Transverse colon (tissue), 4 donors: ENCODE results near the gene RABGAP1L. TPM values are rescaled to one million over a fixed set of nuclear protein-coding genes. Genes with fewer than 3 reads are reported as not detected.

Experiments
- DNase-seq: peaks from one replicate; pipeline ENCODE4 v3.0.0-alpha.2; 2019
- H3K27ac ChIP-seq, 4 donors: fragments of 200-600 bp; sonication (generic); 2 replicates each; pipeline ENCODE4 v1.5.1; 2016 to 2018; ENCODE audit warnings: inconsistent platforms in 4 of 4
- H3K27me3 ChIP-seq: fragments of 200-600 bp; sonication (generic); 2 replicates; pipeline ENCODE4 v1.5.1; 2017; ENCODE audit warnings: inconsistent platforms
- H3K36me3 ChIP-seq, 4 donors: fragments of 200-600 bp; sonication (generic); 2 replicates each; pipeline ENCODE4 v1.5.1; 2017 to 2019; ENCODE audit warnings: inconsistent platforms in 4 of 4
- H3K4me1 ChIP-seq, 4 donors: fragments of 200-600 bp; sonication (generic); 2 replicates each; pipeline ENCODE4 v1.5.1; 2017 to 2020; ENCODE audit warnings: inconsistent platforms in 4 of 4
- H3K4me3 ChIP-seq, 4 donors: fragments of 200-600 bp; sonication (generic); 1 replicate in 1 of 4; 2 replicates in 3 of 4; pipeline versions ENCODE4 v1.5.1 to v1.6.1; 2017 to 2019; ENCODE audit warnings: inconsistent platforms in 4 of 4
- H3K9me3 ChIP-seq, 2 donors: fragments of 200-600 bp; sonication (generic); 2 replicates each; pipeline ENCODE4 v1.5.1; 2017 to 2019; ENCODE audit warnings: inconsistent platforms in 2 of 2
- EP300 ChIP-seq: sonication (generic); formaldehyde crosslinking; IDR thresholded peaks from one replicate; pipeline ENCODE4 v1.6.1; 2017; ENCODE audit warnings: antibody characterized with exemption, low read depth
- POLR2A ChIP-seq: fragments of 450-650 bp; IDR thresholded peaks from one replicate; pipeline ENCODE4 v1.6.1; 2016; ENCODE audit warnings: antibody characterized with exemption, mild to moderate bottlenecking, moderate library complexity
- POLR2AphosphoS5 ChIP-seq, 3 donors: sonication (generic); formaldehyde crosslinking; IDR thresholded peaks; one replicate each; pipeline ENCODE4 v1.6.1; 2016; ENCODE audit warnings: antibody characterized with exemption in 3 of 3
- WGBS, 2 donors: methylation state at CpG; one replicate each; pipeline ENCODE4 v1.1.5; 2018; ENCODE audit warnings: low coverage in 1 of 2; 5-methylcytosine and 5-hydroxymethylcytosine counted together
- in situ Hi-C, 4 donors: fragments of 200-750 bp; cut with MboI; loops; one replicate each; pipeline versions ENCODE4 v1.15.0 to v1.15.1; 2017; ENCODE audit warnings: low sequenced_read_pairs in 3 of 4, low pct_ligation_motif_present in 1 of 4, low pct_unique_long_range_greater_than_20kb in 1 of 4
- intact Hi-C: fragments of 100-400 bp; cut with DNase I; formaldehyde crosslinking; loops from one replicate; pipeline ENCODE4 v1.15.1; 2023; ENCODE audit warnings: low total_unique reads
- total RNA-seq, 4 donors: library from RNA; depleted of rRNA; stranded (reverse); fragments of >200 nt; gene quantifications; one replicate each; pipeline ENCODE4 v1.1.0, GENCODE V29; 2016
- TF ChIP-seq, protein P1 (sequence below), 5 experiments: fragments of 200-600 bp in 3 of 5; fragments of 450-650 bp in 2 of 5; sonication (generic) in 3 of 5; IDR thresholded peaks; 1 replicate in 2 of 5; 2 replicates in 3 of 5; pipeline ENCODE4 v1.5.1; 2016 to 2017; ENCODE audit warnings: antibody characterized with exemption in 5 of 5, inconsistent platforms in 3 of 5, mild to moderate bottlenecking in 2 of 5, moderate library complexity in 1 of 5

Gene RABGAP1L
- total RNA-seq, 4 donors from 2014 or later: 68.9 to 127 (median 99.9) TPM

DNA sequence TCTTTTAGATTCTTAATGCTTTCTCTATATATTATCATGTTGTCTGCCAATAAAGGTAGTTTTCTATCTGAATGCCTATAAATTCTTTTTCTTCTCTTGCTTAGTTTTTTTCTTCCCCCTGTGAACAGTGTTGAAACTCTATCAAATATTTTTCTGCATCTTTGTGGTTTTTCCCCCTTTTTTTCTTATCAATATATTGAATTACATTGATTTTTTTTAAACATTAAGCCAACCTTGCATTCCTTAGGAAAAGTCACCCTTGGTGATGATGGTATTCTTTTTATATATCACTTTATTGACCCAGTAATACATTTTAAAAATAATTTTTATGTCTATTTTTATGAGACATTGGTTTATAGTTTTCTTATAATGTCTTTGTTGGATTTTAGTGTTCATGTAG, 131.7 kb downstream of the RABGAP1L start:
- TF ChIP-seq EP300 (no peak), POLR2A (no peak), POLR2AphosphoS5 (IDR thresholded peaks at IDR 0.05) (no peak)
- TF ChIP-seq, protein P1, sequence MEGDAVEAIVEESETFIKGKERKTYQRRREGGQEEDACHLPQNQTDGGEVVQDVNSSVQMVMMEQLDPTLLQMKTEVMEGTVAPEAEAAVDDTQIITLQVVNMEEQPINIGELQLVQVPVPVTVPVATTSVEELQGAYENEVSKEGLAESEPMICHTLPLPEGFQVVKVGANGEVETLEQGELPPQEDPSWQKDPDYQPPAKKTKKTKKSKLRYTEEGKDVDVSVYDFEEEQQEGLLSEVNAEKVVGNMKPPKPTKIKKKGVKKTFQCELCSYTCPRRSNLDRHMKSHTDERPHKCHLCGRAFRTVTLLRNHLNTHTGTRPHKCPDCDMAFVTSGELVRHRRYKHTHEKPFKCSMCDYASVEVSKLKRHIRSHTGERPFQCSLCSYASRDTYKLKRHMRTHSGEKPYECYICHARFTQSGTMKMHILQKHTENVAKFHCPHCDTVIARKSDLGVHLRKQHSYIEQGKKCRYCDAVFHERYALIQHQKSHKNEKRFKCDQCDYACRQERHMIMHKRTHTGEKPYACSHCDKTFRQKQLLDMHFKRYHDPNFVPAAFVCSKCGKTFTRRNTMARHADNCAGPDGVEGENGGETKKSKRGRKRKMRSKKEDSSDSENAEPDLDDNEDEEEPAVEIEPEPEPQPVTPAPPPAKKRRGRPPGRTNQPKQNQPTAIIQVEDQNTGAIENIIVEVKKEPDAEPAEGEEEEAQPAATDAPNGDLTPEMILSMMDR (IDR thresholded peaks at IDR 0.05): no peak
- in situ Hi-C loops: no loop called here
- DNase-seq: no peak

DNA sequence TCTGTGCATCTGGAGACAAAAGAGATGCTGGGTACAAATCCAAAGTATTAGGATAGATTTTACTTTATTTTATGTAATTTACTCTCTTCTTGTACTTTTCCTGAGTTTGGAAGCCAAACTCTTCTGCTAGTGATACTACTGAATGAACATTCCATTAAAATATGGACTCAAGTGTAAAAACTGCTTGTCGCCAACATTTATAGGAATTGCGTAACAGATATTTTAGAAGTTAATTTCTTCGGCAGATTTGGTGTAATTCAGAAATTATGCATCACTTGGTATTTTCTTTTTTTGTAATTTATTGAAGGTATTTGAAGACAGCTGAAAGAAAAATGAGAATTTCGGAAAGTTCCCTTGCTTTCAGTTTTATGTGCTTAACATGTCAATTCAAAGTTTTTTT, 137.0 kb downstream of the RABGAP1L start:
- Histone ChIP-seq H3K4me1 (no peaks in the 10 kb centered on the region), H3K27ac (no peak overlapping the region), H3K36me3 (peaks cover 0 to 9% (median 0%) of the 10 kb centered on the region in 4 donors), H3K4me3 (no peak overlapping the region), H3K27me3 (no peaks in the 10 kb centered on the region), H3K9me3 (no peaks in the 10 kb centered on the region)
- TF ChIP-seq EP300: no peak
- TF ChIP-seq, protein P1 (IDR thresholded peaks at IDR 0.05): no peak
- TF ChIP-seq POLR2A: no peak
- no peak for TF ChIP-seq POLR2AphosphoS5 (IDR thresholded peaks at IDR 0.05)
- 95 to 98% methylated on average over 4 of the region's 4 CpGs for WGBS, 2 donors
- intact Hi-C loops (no loop called here), in situ Hi-C loops (no loop called here)
- DNase-seq: no peak

More for the DNA sequence above, 131.7 kb downstream of the RABGAP1L start:
- Histone ChIP-seq H3K9me3 (peaks cover 0 to 4% of the 10 kb centered on the region in 2 donors), H3K27ac (no peak overlapping the region), H3K4me3 (no peak overlapping the region), H3K4me1 (no peaks in the 10 kb centered on the region), H3K36me3 (peaks cover 0 to 29% (median 2%) of the 10 kb centered on the region in 4 donors), H3K27me3 (no peaks in the 10 kb centered on the region)
- intact Hi-C loops: no loop called here

DNA sequence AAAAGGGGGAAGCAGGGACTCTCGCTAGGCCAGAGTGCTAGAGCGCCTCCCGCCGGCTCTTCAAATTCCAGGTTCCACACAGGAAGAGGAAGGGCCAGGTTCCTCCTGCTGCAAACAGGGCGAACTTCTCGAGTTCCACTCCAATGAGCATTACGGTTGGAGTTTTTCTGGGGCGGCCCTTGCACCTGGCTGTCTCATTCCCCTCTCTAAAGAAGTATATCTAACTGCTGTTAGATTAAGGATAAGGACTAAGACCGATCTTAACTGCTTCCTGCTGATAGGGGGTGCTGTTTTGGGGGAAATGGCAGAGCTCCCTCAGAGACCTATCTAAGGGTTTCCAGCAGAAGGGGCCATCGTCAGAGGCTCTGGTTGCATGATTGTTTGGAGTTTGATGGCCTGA, 138.0 kb downstream of the RABGAP1L start:
- no peak for TF ChIP-seq POLR2AphosphoS5 (IDR thresholded peaks at IDR 0.05)
- no peak for TF ChIP-seq POLR2A
- no peak for TF ChIP-seq EP300
- no peak for DNase-seq
- in situ Hi-C loops (no loop called here), intact Hi-C loops (no loop called here)
- Histone ChIP-seq H3K4me1 (no peaks in the 10 kb centered on the region), H3K27me3 (no peaks in the 10 kb centered on the region), H3K9me3 (no peaks in the 10 kb centered on the region), H3K4me3 (no peak overlapping the region), H3K27ac (no peak overlapping the region), H3K36me3 (peaks cover 0 to 5% (median 0%) of the 10 kb centered on the region in 4 donors)
- WGBS, 2 donors: 88 to 91% methylated on average over 5 to 10 of the region's 10 CpGs

DNA sequence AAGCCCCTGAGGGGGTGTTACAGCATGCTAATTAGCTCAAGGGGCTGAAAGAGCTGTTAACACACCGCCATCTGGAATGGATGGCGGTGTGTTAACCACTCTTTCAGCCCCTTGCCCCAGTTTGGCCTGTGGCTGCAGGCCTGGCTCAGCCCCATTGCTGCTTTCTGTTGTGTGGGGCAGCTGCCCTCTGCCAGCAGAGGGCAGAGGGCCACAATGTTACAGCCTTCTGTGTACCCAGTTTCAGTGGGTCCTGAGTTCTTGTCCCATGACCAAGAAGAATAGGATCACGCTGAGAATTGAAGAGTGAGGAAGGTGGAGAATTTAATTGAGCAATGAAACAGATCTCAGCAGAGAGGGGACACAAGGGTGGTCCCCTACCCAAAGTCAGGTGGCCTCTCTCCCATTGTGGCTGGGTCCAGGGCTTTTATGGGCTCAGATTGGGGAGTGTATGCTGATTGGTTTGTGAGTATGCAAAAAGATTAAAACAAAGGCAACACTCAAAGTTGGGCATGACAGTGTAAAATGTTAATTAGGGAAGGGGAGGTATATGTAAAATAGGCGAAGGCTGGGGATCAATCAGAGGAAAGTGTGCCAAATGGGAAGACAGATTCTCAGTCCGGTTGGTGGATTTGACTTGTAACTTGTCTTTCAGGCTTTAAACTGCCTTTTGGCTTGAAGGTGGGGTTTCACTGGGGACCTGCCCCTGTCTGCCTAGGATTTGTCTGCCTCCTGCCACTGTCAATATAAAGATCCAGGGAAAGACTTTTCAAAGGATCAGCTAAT, 142.2 kb downstream of the RABGAP1L start:
- no peak overlapping the region for H3K4me3 ChIP-seq
- intact Hi-C loops (no loop called here), in situ Hi-C loops (no loop called here)
- H3K4me1 ChIP-seq: no peaks in the 10 kb centered on the region
- TF ChIP-seq POLR2AphosphoS5 (IDR thresholded peaks at IDR 0.05) (no peak), POLR2A (no peak)
- TF ChIP-seq, protein P1 (IDR thresholded peaks at IDR 0.05): no peak
- no peaks in the 10 kb centered on the region for H3K27me3 ChIP-seq
- H3K36me3 ChIP-seq: peaks cover 0 to 14% (median 4%) of the 10 kb centered on the region in 4 donors
- H3K9me3 ChIP-seq: no peaks in the 10 kb centered on the region
- 87 to 89% methylated on average over 3 to 5 of the region's 5 CpGs for WGBS, 2 donors
- DNase-seq: no peak
- no peak overlapping the region for H3K27ac ChIP-seq

DNA sequence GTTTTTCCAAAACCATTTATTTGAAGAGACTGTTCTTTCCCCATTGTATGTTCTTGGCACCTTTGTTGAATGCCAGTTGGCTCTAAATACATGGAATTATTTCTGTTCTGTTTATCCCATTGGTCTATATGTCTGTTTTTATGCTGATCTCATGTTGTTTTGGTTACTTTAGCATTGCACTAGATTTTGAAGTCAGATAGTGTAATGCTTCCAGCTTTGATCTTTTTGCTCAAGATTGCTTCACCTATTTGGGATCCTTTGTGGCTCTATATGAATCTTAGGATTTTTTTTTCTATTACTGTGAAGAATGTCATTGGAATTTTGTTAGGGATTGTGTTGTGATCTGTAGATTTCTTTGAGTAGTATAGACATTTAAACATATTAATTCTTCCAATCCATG, 149.3 kb downstream of the RABGAP1L start:
- TF ChIP-seq, protein P1 (IDR thresholded peaks at IDR 0.05): no peak
- TF ChIP-seq EP300: no peak
- TF ChIP-seq POLR2AphosphoS5 (IDR thresholded peaks at IDR 0.05): no peak
- TF ChIP-seq POLR2A: no peak
- peaks cover 0 to 33% (median 4%) of the 10 kb centered on the region in 4 donors for H3K36me3 ChIP-seq
- DNase-seq: no peak
- no peak overlapping the region for H3K27ac ChIP-seq
- in situ Hi-C loops: no loop called here
- intact Hi-C loops: no loop called here
- H3K27me3 ChIP-seq: no peaks in the 10 kb centered on the region
- H3K9me3 ChIP-seq: peaks cover 6 to 10% of the 10 kb centered on the region in 2 donors
- H3K4me3 ChIP-seq: no peak overlapping the region
- H3K4me1 ChIP-seq: no peaks in the 10 kb centered on the region
